Adrenal gland (tissue), 5 donors: ENCODE results near the gene CDC37L1.

Source experiments
- POLR2A ChIP-seq, 2 donors: fragments of 450-650 bp; IDR thresholded peaks; one replicate each; pipeline ENCODE4 v1.6.1; 2017; ENCODE audit warnings: antibody characterized with exemption in 2 of 2, mild to moderate bottlenecking in 2 of 2, moderate library complexity in 1 of 2
- TF ChIP-seq, protein P1 (sequence below), 6 experiments: fragments of 450-650 bp in 4 of 6; fragments of 200-600 bp in 2 of 6; sonication (generic) in 1 of 6; IDR thresholded peaks; 1 replicate in 5 of 6; 2 replicates in 1 of 6; pipeline versions ENCODE4 v1.5.1 to v1.8.0; 2016 to 2021; ENCODE audit warnings: antibody characterized with exemption in 6 of 6, mild to moderate bottlenecking in 2 of 6, moderate library complexity in 1 of 6
- donor health status: DM: no; HTN: no; CAD: no.

GRCh38 chr9:4677392-4677791, 2.0 kb upstream of the CDC37L1 start:
- TF ChIP-seq, protein P1, sequence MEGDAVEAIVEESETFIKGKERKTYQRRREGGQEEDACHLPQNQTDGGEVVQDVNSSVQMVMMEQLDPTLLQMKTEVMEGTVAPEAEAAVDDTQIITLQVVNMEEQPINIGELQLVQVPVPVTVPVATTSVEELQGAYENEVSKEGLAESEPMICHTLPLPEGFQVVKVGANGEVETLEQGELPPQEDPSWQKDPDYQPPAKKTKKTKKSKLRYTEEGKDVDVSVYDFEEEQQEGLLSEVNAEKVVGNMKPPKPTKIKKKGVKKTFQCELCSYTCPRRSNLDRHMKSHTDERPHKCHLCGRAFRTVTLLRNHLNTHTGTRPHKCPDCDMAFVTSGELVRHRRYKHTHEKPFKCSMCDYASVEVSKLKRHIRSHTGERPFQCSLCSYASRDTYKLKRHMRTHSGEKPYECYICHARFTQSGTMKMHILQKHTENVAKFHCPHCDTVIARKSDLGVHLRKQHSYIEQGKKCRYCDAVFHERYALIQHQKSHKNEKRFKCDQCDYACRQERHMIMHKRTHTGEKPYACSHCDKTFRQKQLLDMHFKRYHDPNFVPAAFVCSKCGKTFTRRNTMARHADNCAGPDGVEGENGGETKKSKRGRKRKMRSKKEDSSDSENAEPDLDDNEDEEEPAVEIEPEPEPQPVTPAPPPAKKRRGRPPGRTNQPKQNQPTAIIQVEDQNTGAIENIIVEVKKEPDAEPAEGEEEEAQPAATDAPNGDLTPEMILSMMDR (IDR thresholded peaks at IDR 0.05): no peak
- no peak for TF ChIP-seq POLR2A (IDR thresholded peaks at IDR 0.05)
